ENCODE results near the gene PRSS21. TPM values are rescaled to one million over a fixed set of nuclear protein-coding genes. Genes with fewer than 3 reads are reported as not detected.

The PRSS21 gene
- total RNA-seq, 1 donor from 2014 or later: 5.7 TPM

- intact Hi-C loops (cut with micrococcal nuclease): no loop called here
Measured at GRCh38 chr16:2840914-2841313, 23.9 kb downstream of the PRSS21 start.

DNA sequence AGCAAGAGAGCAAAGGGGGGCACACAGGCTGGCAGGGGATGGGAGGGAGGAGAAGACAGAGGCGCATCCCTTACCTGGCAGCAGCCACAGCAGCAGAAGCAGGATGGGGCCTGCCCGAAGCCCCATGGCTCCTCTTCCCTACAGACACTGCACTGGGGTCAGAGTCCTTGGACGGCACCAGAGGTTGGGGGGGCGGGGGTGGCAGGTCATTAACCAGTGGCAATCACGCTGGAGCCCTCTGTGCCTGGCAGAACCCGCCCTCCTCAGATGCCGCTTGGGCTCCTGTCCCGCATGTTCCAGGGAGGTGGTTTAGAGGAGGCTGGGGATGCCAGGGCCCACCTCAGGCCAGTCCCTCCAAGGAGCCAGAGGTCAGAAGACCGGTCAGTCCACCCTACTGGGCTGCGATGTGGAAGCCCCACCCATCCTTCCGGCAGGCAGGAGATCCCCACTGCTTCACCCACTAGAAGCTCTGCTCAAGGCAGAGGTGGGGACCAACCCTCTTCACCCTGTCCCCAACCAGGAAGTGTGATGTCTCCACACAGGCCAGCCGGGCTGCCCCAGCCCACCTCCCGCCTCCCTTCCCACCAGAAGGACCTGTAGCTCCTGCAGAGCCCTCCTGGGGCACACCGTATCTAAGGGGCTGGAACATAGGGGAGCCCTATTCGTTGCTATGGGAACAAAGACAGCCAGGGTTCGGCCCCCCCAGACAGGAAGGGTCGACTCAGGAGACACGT, 24.7 kb downstream of the PRSS21 start:
- intact Hi-C loops (cut with micrococcal nuclease): no loop called here

- intact Hi-C loops (cut with micrococcal nuclease): no loop called here
Measured at GRCh38 chr16:2842340-2843000, 25.4 kb downstream of the PRSS21 start.

DNA sequence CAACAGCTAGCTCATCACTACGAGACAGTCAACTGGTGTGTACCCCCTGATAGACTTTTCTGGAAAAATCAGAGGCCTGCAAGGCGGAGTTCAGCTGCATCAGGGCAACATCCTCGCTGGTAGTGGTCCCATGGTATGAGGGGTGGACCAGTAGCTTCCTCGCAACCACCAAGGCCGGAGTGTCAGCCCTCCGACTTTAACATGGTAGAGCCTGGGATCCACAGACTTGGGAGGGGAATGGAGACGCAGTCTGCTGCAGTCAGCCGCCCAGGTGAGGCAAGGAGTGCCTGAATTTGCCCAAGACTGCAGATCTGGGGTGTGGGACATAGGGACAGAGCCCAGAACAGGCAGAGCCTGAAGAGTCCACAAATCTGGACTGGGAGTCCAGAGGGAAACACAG, 26.5 kb downstream of the PRSS21 start:
- intact Hi-C loops (cut with micrococcal nuclease): no loop called here

DNA sequence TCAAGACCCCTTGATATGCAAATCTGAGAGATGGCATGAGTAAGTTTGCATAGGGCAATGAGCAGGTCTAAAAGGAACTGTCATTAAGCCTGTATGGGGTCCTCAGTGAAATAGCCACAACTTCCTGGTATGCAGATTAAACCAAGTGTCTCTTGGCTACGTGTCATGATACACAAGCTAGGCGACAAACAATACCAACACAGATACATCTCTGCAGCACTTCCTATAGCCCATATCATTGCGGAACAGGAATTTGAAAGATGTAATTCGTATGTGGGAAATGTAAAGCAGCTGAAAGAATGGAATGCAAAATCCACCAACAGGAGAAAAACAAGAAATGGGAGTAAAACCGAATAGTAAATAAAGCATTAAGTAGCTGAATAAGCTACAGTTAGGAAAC, 28.1 kb downstream of the PRSS21 start:
- intact Hi-C loops (cut with micrococcal nuclease): no loop called here

GRCh38 chr16:2846511-2847310, 29.7 kb downstream of the PRSS21 start:
- intact Hi-C loops (cut with micrococcal nuclease): no loop called here

- intact Hi-C loops (cut with micrococcal nuclease): no loop called here
Measured at GRCh38 chr16:2848933-2849725, 32.1 kb downstream of the PRSS21 start.

DNA sequence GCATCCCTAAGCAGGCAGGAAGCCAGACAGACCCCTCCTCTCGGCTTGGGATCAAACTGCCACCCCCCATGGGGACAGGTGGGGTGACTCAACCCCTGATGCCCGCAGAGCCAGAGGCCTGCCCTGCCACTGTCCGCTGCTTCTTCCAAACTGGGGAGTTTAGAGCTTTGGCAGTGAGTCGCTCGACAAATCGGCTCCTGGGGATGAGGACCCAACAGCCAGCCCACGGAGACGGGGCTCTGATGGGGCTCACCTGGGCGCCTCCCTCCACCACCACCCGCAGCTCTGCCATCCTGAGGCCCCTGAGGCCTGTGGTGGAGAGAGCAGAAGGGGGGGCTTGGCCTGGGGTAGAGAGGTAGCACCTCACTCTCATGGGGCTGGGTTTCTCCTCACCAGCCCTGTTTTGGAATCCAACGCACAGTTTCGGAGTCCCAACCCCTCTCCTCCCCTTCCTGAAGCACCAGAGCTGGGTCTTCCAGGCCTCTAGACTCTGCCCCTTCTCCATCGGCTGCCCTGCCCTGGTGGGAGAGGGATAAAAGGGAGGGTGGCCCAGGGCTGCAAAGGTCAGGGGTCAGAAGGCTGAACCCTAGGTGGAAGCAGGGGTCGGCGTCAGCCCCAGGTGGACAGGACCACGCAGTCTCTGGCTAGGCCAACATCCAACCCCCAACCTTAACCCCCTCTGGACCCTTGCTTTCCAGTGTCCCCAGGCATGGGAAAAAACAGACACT, 35.1 kb downstream of the PRSS21 start:
- intact Hi-C loops (cut with micrococcal nuclease): no loop called here

GRCh38 chr16:2852731-2853507, 35.9 kb downstream of the PRSS21 start:
- intact Hi-C loops (cut with micrococcal nuclease): no loop called here

DNA sequence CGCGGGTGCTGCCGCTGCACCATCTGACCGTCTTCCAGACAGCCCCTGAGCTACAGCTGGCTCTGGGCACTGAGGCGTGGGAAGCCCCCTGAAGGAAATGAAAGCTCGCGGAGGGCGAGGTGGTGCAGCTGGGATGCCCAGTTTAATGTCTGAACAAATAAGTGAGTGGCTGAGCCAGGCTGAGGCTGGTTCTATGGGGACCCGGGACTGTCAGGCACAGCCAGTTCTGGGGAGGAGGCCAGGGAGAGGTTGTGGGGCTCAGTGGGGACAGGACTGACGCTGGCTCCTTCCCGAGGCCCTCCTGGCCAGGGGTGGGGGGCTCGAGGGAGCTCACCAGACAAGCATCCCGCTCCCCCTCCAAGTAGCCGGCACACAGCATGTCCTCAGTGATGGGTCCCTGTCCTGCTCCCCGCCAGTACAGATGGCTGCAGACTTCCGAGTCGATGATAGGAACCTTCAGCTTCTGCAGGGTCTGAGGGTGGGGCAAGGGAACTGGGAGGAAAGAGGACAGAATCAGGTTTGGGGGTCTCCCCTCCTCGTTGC, 36.6 kb downstream of the PRSS21 start:
- intact Hi-C loops (cut with micrococcal nuclease): no loop called here

- intact Hi-C loops (cut with micrococcal nuclease): no loop called here
Measured at GRCh38 chr16:2854700-2855309, 37.8 kb downstream of the PRSS21 start.

GRCh38 chr16:2855536-2855935, 38.5 kb downstream of the PRSS21 start:
- intact Hi-C loops (cut with micrococcal nuclease): no loop called here

GRCh38 chr16:2856061-2856670, 39.1 kb downstream of the PRSS21 start:
- intact Hi-C loops (cut with micrococcal nuclease): no loop called here

DNA sequence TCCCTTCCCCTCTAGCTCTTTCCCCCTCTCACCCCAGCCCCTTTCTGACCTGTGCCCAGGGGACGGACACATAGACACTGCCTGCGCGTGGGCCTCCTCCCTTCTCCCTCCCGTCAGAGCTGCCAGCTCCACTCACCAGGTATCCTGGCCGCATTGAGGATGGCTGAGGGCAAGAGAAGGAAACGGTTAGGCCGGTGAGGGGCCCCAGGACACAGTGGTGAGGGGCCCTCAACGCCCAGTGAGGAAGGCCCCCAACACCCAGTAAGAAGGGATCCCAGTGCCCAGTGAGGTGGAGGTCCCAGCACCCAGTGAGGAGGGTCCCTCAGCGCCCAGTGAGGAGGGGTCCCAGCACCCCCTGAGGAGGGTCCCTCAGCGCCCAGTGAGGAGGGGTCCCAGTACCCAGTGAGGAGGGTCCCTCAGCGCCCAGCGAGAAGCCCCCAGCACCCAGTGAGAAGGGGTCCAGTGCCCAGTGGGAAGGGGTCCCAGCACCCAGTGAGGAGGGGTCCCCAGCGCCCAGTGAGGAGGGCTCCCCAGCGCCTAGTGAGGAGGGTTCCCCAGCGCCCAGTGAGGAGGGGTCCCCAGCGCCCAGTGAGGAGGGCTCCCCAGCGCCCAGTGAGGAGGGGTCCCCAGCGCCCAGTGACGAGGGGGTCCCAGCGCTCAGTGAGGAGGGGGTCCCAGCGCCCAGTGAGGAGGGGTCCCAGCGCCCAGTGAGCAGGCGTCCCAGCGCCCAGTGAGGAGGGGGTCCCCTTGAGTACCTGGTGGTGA, 39.8 kb downstream of the PRSS21 start:
- intact Hi-C loops (cut with micrococcal nuclease): no loop called here

- intact Hi-C loops (cut with micrococcal nuclease): no loop called here
Measured at GRCh38 chr16:2857451-2858244, 40.6 kb downstream of the PRSS21 start, which contains the start of gene PRSS22. Gene PRSS22 (minus strand): TSS chr16:2858170. CDS start chr16:2858104, 66 bp downstream.

GRCh38 chr16:2858245-2859025, 41.4 kb downstream of the PRSS21 start:
- intact Hi-C loops (cut with micrococcal nuclease): no loop called here
